HG03097 (cell line): ENCODE data around the gene TRIM45.
"Not testable (repeated sequence)": the region's sequence is repeated elsewhere in the genome, so short reads cannot be mapped to it uniquely, and the experiment has no call there.

Experiments used
- ATAC-seq: cut with Tn5 transposase; IDR thresholded peaks from one replicate; pipeline ENCODE4 v1.9.1; 2021; ENCODE audit not compliant: unreplicated experiment, low FRiP score

The TRIM45 gene

DNA sequence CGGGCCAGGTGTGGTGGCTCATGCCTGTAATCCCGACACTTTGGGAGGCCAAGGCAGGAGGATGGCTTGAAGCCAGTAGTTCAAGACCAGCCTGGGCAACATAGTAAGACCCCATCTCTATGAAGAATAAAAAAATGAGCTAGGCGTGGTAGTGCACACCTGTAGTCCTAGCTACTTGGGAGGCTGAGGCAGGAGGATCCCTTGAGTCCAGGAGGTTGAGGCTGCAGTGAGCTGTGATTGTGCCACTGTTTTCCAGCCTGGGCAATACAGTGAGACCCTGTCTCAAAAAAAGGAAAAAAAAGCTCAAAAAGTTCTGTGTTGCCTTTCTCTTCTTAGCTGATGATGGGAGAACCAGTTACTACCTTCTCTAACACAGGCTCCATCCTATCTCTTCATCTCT is 19.7 kb downstream of the TRIM45 start:
- not testable (repeated sequence) for ATAC-seq

DNA sequence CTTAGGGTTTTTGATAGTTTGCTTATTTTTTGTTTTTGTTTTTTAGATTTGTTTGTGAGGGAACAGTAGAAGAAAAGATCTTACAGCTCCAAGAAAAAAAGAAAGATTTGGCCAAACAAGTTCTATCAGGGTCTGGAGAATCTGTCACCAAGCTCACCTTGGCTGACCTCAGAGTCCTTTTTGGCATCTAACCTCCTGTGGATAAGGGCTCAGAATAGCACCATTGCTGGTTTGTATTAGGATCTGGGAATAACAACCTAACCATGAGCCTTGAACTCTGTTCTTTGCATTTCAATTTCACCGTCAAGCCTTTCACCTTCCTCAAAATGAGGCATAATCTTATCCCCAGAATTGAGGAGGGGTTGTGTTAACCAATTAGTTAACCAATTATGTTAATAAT is 20.2 kb downstream of the TRIM45 start:
- no peak for ATAC-seq

DNA sequence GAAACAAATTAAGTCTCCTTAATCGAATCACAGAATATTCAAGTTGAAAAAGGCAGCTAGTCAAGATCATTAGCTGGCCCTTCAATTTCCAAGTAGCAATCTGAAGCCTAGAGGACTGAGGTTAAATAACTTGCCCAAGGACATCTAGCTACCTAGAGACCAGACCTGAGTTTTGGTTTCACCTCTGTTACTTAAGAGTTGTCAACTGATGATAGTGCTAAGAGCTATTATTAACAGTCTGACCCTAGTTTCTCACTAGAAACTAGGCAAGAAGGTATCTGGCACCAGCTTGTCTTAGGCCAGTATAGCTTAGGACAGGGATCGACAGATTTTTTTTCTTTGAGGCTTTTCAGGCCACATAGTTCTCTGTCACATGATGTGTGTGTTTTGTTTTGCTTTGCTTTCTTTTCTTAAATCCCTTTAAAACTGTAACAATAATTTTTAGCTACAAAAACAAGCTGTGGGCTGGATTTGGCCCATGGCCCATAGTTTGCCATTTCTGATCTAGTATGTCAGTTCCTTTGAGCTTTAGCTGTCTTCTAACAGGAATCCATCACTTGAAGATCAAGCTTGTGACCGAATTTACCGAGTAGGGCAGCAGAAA is 23.2 kb downstream of the TRIM45 start:
- ATAC-seq: no peak

DNA sequence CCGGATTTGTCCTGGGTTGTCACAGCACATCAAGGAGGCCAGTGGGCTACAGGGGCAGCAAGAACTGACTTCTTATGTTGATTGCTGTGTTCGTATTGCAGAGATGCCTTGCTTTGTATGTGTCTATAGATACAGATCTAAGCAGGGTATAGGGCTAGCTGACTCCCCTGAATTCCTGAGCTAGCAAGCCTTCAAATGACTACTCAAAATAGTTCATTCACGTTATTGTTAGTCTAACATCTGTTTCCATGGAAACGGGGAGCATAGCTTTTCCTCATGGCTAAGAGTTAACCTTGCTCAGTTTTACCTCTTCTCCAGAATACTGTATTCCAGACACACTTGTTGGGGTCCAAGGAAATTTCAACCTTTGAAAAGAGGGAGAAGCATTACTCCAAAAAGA is 24.1 kb downstream of the TRIM45 start:
- ATAC-seq: no peak

DNA sequence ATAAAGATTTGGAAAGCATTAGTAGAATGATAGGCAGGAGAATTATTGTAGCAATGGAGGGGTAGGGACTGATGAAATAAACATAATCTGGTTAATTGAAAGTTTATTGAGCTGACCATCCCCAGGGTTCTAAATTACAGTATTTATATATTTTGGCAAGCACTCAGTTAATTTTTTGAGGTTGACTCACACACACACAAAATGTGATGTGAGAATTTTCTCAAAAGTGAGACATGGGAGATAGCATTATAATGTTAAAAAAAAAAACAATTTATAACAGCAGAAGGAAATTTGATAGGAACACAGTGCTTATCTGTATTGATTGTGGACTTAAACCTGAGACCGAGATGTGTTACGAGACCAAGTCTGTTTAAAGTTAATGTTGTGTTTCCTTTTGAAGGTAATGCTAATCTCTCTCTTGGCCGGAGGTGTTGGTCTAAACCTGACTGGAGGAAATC is 24.6 kb downstream of the TRIM45 start:
- ATAC-seq: no peak

DNA sequence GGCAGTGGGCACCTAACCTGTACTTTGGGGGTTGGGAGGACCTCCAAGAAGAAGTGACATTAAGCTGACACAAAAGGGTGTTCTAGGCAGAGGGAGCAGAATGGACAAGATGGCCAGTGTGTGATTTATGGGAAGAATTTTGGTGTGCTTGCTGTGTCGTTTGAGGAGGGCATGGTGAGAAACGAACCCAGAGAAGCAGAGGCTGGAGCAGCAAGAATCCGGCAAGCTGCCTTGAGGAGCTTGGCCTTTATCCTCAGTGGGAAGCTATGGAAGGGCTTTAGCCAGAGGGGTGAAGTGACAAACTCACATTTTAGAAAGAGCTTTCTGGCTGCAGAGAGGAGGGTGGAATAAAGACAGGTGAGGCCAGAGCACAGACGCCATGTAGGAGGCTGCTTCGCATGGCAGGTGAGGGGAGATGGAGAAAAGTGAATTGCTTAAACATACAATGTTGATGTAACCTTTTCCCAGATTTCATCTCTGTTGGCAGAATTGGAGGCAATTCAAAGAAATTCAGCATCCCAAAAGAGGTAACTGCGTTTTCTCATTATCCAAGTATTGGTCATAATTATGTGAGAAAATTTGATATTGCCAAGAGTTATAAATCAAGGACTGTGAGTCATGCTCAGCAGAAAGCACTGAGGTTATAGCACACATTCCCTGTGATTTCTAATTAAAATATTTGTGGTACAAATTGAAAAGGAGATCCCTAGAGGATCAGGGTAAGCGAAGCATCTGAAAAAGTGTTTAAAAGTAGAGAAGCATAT is 26.5 kb downstream of the TRIM45 start:
- ATAC-seq: no peak

DNA sequence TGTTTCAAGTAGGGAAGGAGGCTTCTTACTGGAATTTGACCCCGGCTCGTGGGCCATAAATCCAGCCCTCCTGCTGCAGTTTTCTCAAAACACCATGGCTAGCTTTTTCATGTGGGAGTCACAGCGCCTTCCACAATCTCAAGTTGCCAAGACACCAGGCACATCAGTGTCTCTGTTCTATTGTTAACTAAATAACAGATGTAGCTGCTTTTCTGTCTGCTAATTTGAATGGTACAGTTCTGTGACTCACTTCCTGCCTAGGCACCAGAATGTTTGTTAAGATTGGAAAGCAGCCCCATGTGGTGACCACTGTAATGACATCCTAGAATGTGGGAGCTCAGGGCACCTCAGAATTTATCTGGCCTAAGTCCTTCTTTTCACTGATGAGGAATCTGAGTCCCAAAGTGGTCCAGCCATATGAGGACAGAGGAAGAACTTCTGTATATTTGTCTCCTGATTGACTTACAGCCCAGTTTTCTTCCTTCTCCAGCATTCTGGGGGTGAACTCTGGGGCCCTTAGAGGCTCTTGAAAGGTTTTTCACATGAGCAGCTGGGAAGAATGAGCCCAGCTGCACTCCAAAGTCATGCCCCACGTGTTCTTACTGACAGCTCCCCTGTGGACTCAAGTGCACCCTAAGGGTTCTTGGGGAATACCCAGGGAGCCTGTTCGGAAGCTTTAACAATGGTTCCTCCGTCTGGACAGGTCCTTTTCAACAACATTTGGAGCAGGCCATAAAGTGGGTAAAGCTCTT is 27.5 kb downstream of the TRIM45 start:
- ATAC-seq: no peak

DNA sequence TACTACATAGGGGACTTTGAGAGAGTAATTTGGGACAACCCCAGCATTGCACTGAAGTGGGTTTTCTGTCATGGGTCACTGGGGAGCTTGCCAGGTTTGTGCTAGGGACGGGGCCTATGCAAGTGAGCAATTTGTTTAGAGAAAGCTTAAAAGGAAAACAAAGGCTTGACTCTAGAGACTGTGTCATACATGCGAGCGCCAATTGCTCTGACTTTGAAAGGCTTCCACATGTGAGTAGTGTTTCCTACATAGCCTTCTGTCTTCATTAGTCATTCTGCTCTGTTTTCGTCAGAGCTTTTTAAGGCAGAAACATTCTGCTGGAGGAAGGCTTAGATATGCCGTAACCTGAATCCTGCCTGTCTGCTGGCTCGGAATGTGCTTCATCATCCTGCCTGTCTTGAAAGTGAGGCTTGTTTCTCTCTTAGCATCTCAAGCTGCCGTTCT is 28.4 kb downstream of the TRIM45 start:
- ATAC-seq: no peak

DNA sequence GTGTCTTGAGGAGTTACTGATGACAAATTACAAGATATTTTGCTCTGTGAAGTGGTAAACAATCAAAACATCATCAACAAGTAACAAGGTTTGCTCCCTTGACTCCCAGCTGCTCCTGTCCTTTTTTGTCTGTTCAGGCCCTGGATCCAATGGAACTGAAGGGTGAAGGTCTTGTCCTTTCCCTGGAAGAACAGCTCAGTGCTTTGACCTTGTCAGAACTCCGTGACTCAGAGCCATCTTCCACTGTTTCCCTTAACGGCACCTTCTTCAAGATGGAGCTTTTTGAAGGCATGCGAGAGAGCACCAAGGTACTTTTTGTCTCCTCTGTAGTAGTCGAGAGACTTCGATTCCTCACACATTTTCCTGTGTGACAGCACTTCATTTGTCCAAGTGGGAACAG is 29.0 kb downstream of the TRIM45 start:
- ATAC-seq: no peak

DNA sequence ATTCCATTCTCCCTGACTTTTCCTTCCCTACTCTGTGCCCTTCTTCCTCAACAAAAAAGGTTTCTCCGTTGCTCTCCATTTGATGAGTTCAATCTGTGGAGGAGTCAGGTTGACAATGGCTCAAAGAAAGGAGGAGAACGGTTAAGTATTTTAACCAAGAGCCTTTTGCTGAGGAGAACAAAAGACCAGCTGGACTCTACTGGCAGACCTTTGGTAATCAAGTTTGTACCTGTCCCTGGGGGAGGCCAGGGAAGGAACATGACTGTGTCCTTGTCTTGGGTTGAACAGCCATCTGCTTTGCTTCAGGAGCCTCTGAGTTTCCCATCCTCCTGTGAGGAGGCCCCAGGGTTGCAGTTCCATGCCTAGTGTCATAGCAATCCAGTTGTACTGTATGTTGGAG is 31.6 kb downstream of the TRIM45 start:
- no peak for ATAC-seq

DNA sequence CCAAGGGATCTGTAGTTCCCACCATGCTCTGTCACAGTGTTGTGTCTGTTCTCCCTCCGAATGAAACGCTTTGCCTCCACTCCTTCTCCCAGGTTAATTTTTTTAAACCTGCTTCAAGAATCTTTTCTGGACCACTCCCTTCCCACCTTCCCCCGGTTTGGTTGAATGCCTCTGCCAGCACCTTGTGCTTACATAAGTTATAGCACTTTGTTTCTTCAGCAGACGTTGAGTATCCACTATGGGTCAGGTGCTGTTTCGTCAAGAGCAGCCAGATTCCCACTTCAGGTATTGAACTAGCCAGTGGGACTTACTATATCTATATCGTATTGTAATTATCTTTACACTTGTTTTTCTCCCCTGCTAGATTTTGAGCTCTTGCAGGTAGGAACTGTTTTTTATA is 33.9 kb downstream of the TRIM45 start:
- no peak for ATAC-seq

DNA sequence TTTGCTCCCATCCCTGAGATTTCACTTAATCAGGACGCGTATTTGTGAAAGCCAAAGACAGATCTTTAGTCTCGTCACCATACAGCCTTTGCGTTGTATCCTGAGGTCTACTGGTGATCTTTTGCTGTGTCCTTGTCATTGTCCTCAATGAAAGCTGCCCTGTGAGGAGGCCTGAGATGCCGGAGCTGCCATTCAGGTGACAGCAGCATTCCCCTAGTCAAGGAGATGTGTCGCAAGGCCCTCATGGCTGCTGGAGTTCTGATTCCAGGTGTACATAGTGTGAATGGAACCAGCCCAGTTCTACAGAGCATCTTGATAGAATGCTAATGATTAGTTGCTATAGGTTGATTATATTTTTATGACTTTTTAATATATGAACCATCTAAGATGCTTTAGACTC is 37.3 kb downstream of the TRIM45 start:
- no peak for ATAC-seq

DNA sequence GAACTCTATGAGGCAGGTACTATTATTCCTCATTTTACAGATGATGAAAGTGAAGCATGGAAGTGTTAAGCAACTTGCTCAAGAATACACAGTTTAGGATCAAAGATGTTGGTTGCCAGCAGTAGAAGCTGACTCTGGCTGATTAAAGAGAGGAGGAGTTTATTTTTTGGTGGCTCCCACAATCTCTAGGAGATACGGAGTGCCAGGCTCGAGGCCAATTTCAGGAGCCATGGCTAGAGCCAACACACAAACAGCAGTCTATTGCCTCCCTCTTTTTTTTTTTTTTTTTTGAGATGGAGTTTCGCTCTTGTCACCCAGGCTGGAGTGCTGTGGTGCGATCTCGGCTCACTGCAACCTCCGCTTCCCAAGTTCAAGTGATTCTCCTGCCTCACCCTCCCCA is 41.8 kb downstream of the TRIM45 start:
- no peak for ATAC-seq

DNA sequence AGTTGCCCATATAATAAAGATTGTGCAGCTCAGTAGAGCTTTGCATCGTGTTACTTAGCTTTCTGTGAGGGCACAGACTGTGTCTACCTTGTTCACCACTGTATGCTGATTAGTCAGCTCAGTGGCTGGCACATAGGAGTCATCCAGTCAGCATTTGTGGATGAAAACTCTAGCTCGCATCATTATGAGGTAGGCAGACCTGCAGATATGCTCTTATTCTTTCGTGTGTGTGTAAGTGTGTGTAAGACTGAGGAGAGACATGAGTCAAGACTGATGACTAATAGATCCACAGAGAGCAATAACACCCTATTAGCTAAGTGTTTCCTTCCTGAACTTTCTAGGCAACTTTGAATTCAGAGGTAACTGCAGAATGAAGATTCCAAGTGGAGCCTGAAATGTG is 44.3 kb downstream of the TRIM45 start:
- no peak for ATAC-seq

DNA sequence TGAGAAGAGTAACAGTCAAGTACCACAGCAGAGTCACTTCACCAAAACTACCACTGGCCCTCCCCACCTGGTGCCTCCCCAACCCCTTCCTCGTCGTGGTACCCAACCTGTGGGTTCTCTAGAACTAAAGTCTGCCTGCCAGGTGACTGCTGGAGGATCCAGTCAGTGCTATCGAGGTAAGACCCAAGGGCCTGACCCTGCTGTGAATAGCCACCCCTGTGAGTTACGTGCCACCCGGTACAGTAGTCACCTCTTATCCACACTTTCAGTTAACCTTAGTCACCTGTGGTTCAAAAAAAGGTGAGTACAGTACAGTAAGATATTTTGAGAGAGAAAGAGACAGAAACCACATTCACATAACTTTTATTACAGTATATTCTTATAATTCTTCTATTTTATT is 44.9 kb downstream of the TRIM45 start:
- no peak for ATAC-seq

DNA sequence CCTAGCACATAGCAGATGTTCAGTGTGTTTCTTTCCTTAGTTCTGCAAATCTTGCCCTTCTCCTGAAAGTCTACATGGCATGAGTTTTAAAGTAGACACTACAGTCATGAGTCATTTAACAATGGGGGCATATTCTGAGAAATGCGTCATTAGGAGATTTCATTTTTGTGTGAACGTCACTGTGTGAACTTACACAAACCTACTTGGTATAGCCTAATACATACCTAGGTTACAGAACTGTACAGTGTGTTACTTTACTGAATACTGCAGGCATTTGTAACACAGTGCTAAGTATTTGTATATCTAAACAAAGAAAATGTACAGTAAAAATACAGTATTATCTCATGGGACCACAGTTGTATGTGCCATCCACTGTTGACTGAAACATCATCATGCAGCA is 51.4 kb downstream of the TRIM45 start:
- ATAC-seq: no peak

DNA sequence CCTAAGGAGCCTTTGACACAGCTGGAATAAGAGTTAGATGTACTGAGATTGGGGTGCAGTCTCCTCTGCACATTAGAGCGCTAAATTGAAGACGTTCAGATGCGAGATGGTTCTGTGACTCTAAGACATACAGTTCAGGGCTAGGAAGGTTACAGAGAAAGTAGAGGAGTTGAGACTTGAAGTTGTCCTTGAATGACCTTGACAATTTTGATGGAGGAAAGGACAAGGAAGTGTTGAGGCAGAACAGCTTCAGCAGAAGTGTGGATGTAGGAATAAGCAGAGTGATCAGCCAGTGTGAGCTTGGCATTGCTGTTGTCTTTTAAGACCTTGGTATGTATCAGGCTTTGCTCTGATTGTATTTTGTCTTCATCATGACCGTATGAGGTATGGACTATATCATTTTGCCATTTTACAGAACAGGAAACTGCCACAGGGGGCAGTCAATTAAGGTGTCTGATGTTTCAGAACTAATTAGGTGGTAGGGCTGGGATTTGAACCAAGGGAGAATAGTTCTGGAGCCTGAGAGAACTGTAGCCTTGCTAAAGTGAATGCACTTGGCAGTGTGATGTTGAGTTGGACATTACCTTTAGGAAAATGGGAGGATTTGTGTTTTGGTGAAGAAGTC is 52.2 kb downstream of the TRIM45 start:
- ATAC-seq: no peak

DNA sequence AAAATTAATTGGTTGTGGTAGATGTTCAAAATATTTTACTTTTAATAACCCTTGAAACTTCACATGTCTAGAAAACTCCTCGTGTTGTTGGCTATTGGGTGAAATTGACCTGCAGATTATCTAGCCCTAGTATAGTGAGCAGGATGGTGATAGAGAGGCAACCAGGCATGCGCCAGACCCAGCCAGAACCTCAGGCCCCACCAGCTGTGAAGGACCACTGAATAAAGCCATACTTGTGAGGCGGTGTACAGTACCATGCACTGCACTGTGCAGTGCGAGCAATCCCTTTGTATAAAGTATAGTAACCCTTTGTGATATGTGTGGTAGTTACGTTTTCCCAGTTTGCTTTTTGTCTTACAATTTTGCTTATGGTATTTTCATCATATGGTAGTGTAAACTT is 53.0 kb downstream of the TRIM45 start:
- ATAC-seq: no peak

DNA sequence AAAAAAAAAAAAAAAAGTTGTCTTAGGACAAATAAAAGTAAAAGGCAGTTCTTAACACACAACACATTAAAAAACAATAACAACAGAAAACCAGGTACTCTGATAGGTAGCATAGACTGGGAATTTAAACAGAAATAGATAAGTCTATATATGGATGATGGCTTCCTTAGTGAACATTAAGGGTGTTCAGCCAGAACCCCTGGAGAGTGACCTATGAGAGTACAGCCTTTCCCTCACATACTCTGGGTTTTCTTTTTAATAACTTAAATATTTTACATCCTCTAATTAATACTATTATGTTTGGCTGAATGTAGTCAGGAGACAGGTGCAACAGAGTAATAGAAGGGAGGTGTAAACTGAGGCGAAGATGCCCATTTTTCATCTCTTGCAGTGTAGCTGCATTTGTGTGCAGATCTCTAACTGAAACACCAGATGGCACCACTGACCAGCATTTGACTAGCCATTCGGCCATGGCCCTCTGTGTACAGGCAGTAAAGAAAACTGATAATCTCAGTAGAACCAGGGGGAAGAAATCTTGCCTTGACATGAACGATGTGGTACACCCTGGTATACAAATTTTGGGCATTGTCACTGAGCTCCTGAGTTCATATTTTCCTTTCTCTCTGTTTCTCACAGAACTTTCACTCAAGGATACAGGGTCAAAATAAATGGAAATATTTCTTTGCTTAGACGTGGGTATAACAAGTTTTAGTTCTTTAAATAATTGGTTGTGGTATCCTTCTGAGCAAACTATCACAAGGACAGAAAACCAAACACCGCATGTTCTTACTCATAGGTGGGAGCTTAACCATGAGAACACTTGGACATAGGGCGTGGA is 53.8 kb downstream of the TRIM45 start:
- no peak for ATAC-seq

DNA sequence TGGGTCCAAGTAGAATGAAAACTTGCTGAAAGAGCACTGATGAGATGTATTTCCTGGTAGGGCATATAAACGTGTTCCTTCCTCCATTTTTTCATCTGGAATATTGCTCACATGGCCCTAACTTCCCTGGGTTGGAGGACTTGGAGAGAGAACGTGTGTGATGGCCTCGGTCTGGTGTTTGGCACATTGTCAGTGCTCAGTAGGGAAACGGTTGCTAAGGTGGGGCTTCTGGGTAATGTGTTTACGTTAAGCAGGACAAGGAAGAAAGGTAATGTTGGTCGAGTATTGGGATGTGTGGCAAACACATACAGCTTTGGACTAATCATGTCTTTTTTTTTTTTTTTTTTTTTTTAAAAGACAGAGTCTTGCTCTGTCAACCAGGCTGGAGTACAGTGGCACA is 55.2 kb downstream of the TRIM45 start:
- ATAC-seq: no peak
